Measurements from ENCODE around the gene UBE2J2. TPM values are rescaled to one million over a fixed set of nuclear protein-coding genes. Genes with fewer than 3 reads are reported as not detected.

UBE2J2 gene
- total RNA-seq, 1 experiment from 2014 or later = 83.4 TPM

DNA sequence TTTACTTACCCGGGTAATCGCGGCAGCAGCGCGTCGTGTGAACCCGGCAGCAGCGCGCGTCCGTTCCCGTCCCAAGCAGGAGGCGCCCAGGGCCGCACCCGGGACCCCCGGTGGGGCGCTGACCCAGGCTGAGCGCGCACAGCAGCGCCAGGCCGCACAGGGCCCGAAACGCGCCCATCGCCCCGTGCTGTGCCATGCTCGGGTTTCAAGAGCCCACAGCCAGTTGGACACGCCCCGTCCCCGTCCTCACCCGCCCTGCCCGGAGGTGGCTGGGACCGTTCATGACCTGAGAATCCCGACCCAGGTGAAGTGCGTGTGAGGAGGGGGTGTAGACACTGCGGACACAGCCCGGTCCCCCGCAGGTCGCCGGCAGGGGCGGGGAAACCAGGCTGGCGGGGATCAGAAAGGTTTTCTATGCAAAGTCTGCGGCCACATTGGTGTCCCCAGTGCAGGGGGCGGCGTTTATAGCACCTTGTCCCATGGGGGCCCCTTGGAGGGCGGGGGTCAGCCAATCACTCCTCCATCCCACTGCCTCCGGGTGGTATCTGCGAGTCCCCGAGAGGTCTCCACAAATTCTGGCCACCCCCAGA, 67.2 kb downstream of the UBE2J2 start, which contains the start of gene TNFRSF18:
Gene TNFRSF18, minus strand, starts transcription at position 217 of the 590 bp plus-strand sequence. Its CDS starts 21 bp downstream, at position 196.
- no peak within 1 kb of the TSS for H2AFZ ChIP-seq (ENCODE audit: low read length)

More for the DNA sequence above, 67.2 kb downstream of the UBE2J2 start, which contains the start of gene TNFRSF18:
- no peak within 1 kb of the TSS for H4K91ac ChIP-seq (ENCODE audit: insufficient read length, low read depth, low read length)
- H3K4me1 Mint-ChIP-seq = peaks cover 2 to 6% of the 10 kb centered on the region in 2 experiments; a peak in 2 of 4 replicates
- DNase-seq = peak; percentile 76
- WGBS (ENCODE audit: extremely low coverage, insufficient read length, low lambda C conversion rate) = no CpG with 5 or more reads among the region's 49 CpGs
- H2BK12ac ChIP-seq (ENCODE audit: insufficient read length, low read depth, low read length) = no peak within 1 kb of the TSS
- H3K23ac ChIP-seq (ENCODE audit: insufficient read length, low read depth, low read length) = no peak within 1 kb of the TSS
- H3K36me3 Mint-ChIP-seq (ENCODE audit: insufficient read depth in 1 of 3, low read depth in 3 of 3) = no peaks in the 10 kb centered on the region
- H3K27me3 ChIP-seq (ENCODE audit: insufficient read depth, low read length) = no peaks in the 10 kb centered on the region; the same call in 1 of the 2 replicates
- no peak within 1 kb of the TSS for H2BK120ac ChIP-seq (ENCODE audit: low read depth, low read length, poor library complexity, severe bottlenecking)
- H3K79me2 ChIP-seq (ENCODE audit: insufficient read depth, low read length) = no peaks in the 10 kb centered on the region
- no peak within 1 kb of the TSS for H3K9ac ChIP-seq (ENCODE audit: extremely low read depth, insufficient read length, low read length)
- no peak within 1 kb of the TSS for H4K8ac ChIP-seq (replicated peaks; ENCODE audit: insufficient read length, low read depth, low read length)
- peaks cover 20% of the 10 kb centered on the region for H3K27me3 Mint-ChIP-seq (ENCODE audit: low read depth)
- no peaks in the 10 kb centered on the region for H3K79me1 ChIP-seq (ENCODE audit: insufficient read depth, low read depth, low read length, poor library complexity, severe bottlenecking)
- no peak within 1 kb of the TSS for H3K4ac ChIP-seq (ENCODE audit: low read depth, low read length)
- H2BK5ac ChIP-seq (ENCODE audit: insufficient read length, low read length) = no peak within 1 kb of the TSS
- H2BK15ac ChIP-seq (ENCODE audit: low read depth, low read length) = no peak within 1 kb of the TSS
- H3K23me2 ChIP-seq (ENCODE audit: insufficient read length, low read depth, low read length, poor library complexity, severe bottlenecking) = peaks cover 3% of the 10 kb centered on the region
- no peaks in the 10 kb centered on the region for H3K4me1 ChIP-seq (ENCODE audit: insufficient read depth, low read length)
- no peaks in the 10 kb centered on the region for H3K9me3 ChIP-seq (ENCODE audit: control insufficient read depth, low read depth, low read length)
- H3K27ac ChIP-seq (ENCODE audit: insufficient read length, low read depth, low read length) = no peak within 1 kb of the TSS
- no peak within 1 kb of the TSS for H3T11ph ChIP-seq (ENCODE audit: low read length)
- H3K27ac Mint-ChIP-seq = no peak within 1 kb of the TSS
- no peak within 1 kb of the TSS; the same call in 1 of the 2 replicates for H3K14ac ChIP-seq (ENCODE audit: insufficient read depth, low read length)
- H3K4me2 ChIP-seq (ENCODE audit: insufficient read depth, insufficient read length, low read length) = peak within 1 kb of the TSS; percentile 76
- peak within 1 kb of the TSS; percentile 30 to 35; a peak in 3 of 5 replicates for H3K4me3 Mint-ChIP-seq
- no peak within 1 kb of the TSS for H2AK5ac ChIP-seq (ENCODE audit: insufficient read length, low read length)
- H3K56ac ChIP-seq (ENCODE audit: insufficient read length, low read depth, low read length) = no peak within 1 kb of the TSS
- H4K20me1 ChIP-seq (ENCODE audit: control insufficient read depth, insufficient read depth, insufficient read length) = no peaks in the 10 kb centered on the region
- no peak within 1 kb of the TSS for H4K5ac ChIP-seq (ENCODE audit: insufficient read length, low read depth, low read length)
- no peaks in the 10 kb centered on the region for H3K9me3 Mint-ChIP-seq
- TF ChIP-seq CTCF (conservative IDR thresholded peaks at IDR 0.05) = no peak
- H2BK20ac ChIP-seq (ENCODE audit: low read depth, low read length, poor library complexity, severe bottlenecking) = no peak within 1 kb of the TSS
- no peak within 1 kb of the TSS for H3K18ac ChIP-seq (ENCODE audit: insufficient read length, low read depth, low read length)

All from H9 (cell line).